ENCODE data around the gene CUEDC2. TPM values are rescaled to one million over a fixed set of nuclear protein-coding genes. Genes with fewer than 3 reads are reported as not detected.

CUEDC2 gene
- total RNA-seq, 1 donor from 2014 or later: 29.7 TPM

DNA sequence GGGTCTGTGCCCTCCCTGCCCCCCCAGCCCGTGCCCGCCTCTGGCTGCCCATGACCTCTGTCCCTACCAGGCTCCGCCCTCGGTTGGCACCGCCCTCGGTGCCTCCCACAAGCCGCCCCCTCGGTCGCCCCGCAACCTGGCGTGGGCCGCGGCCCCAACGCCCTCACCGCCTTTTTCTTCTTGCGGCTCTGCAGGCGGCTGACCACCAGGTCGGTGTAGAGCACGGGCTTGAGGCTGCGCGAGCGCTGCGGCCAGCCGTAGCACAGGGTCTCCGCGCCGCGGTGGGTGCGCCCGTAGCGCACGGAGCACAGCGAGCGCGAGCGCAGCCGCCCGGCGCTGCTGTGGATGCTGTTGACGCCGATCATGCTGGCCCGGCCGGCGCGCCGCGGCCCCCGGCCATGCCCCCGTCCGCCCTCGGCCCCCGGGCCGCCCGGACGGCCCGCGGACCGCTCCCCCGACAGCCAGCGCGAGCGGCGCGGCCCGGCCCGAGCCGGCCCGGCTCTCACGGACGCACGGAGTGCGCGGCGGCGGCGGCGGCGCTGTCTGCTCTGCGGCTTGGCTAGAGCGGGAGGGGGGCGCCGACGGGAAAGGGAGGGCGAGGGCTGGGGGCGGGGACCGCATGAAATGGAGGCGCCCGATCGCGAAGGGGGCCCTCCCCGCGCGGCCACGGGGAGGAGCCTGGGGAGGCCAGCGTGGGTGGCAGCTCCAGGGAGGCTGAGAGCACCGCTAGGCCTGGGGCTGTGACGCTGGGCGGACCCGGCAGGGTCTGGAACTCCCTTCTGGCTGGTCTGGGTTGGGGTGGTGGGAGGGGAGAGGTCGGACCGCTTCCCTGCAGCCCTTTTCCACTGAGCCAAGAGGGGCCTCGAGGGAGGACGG lies 23.4 kb downstream of the CUEDC2 start:
- H3K27me3 ChIP-seq (ENCODE audit: control insufficient read depth, insufficient read depth, low read length): peaks cover 37% of the 10 kb centered on the region
- H3K36me3 ChIP-seq (ENCODE audit: control insufficient read depth, insufficient read depth, low read length): no peaks in the 10 kb centered on the region
- TF ChIP-seq, protein P1, sequence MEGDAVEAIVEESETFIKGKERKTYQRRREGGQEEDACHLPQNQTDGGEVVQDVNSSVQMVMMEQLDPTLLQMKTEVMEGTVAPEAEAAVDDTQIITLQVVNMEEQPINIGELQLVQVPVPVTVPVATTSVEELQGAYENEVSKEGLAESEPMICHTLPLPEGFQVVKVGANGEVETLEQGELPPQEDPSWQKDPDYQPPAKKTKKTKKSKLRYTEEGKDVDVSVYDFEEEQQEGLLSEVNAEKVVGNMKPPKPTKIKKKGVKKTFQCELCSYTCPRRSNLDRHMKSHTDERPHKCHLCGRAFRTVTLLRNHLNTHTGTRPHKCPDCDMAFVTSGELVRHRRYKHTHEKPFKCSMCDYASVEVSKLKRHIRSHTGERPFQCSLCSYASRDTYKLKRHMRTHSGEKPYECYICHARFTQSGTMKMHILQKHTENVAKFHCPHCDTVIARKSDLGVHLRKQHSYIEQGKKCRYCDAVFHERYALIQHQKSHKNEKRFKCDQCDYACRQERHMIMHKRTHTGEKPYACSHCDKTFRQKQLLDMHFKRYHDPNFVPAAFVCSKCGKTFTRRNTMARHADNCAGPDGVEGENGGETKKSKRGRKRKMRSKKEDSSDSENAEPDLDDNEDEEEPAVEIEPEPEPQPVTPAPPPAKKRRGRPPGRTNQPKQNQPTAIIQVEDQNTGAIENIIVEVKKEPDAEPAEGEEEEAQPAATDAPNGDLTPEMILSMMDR (IDR thresholded peaks at IDR 0.05; ENCODE audit: insufficient read depth, low read length, severe bottlenecking): no peak
- FAIRE-seq (no peak), DNase-seq (ENCODE audit: low read depth) (no peak)
- H3K4me3 ChIP-seq (ENCODE audit: low read depth, low read length): peak overlapping the region; percentile 24

DNA sequence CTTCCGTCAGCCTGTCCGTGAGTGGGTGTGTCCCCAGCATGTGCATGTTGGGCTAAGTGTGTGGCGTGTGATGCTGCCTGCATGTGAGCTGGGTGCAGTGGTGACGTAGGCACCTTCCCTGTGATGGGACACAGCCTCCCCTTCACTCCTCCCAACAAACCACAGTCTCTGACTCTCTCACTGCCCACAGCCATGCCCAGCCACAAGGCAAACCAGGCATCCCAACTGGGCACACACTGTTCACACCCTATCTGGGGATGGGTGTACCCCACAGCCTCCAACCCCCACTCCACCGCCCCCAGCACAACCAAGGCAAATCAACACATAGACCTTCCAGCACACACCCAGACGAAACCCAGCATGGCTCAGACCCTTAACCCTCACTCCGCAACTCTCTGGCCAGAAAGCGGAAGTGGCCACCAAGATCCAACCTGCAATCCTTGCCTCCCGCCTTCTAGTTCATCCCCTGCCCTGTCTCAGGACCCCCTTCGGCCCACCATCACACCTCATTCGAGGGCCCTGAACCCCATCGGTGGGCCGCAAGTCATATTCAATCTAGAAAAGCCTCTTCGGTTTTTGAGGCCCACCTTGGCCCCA lies 24.1 kb downstream of the CUEDC2 start:
- TF ChIP-seq, protein P1 (IDR thresholded peaks at IDR 0.05; ENCODE audit: insufficient read depth, low read length, severe bottlenecking): no peak
- DNase-seq (ENCODE audit: low read depth) (no peak), FAIRE-seq (no peak)
- H3K36me3 ChIP-seq (ENCODE audit: control insufficient read depth, insufficient read depth, low read length): no peaks in the 10 kb centered on the region
- no peak overlapping the region for H3K4me3 ChIP-seq (ENCODE audit: low read depth, low read length)
- H3K27me3 ChIP-seq (ENCODE audit: control insufficient read depth, insufficient read depth, low read length): peaks cover 37% of the 10 kb centered on the region

DNA sequence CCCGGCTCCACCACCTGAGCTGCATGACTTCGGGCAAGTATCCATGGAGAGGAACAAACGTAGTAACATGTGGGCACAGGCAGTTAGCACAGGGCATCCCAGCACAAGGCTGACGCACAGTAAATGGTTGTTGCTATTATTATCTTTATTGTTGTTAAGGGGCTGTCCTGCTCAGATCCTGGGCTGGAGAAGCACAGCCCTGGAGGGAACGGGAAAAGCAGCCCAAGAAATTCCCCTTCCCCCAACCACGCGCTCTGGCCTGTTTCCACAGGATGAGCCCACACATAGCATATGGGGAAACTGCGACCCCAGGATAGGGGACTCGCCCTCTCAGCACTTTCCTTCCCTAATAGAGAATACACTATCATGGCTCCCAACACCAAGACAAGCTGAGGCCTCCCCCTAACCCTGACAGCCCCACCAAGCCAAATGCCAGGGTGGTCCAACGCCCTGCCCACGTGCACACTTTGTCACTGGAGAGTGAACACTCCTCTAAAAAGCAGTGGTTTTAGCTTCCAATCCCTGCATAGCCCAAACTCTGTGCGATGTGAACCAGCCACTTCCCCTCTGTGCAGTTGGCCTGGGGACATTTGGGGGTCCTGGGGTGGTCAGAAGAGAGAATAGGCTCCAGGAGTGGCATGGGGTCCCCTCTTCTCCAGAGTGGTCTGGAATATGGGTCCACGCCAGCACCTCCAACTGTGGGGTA lies 24.8 kb downstream of the CUEDC2 start:
- Histone ChIP-seq H3K4me3 (ENCODE audit: low read depth, low read length) (no peak overlapping the region), H3K27me3 (ENCODE audit: control insufficient read depth, insufficient read depth, low read length) (peaks cover 37% of the 10 kb centered on the region), H3K36me3 (ENCODE audit: control insufficient read depth, insufficient read depth, low read length) (peaks cover under 1% of the 10 kb centered on the region)
- FAIRE-seq (no peak), DNase-seq (ENCODE audit: low read depth) (no peak)
- TF ChIP-seq, protein P1 (IDR thresholded peaks at IDR 0.05; ENCODE audit: insufficient read depth, low read length, severe bottlenecking): no peak

DNA sequence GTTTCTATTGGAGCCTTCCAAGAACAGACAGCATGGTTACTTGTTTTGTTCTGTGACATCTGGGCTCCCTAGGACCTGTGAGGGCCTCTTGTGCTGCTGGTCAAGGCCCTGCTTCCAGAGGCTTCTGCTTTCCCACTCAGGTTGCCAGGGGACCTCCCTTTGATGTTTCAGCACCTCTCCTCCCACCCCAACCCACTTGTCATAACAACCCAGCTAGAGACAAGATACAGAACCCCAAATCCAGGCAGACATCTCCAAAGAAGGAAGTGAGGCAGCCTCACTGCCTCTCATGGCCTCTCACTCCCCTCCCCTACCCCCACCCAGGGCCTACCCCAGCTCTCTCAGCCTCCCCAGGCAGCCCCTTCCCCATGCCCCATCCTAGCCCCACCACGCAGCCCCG lies 25.6 kb downstream of the CUEDC2 start:
- TF ChIP-seq, protein P1 (IDR thresholded peaks at IDR 0.05; ENCODE audit: insufficient read depth, low read length, severe bottlenecking): no peak
- Histone ChIP-seq H3K36me3 (ENCODE audit: control insufficient read depth, insufficient read depth, low read length) (peaks cover 6% of the 10 kb centered on the region), H3K4me3 (ENCODE audit: low read depth, low read length) (no peak overlapping the region), H3K27me3 (ENCODE audit: control insufficient read depth, insufficient read depth, low read length) (peaks cover 33% of the 10 kb centered on the region)
- DNase-seq (ENCODE audit: low read depth) (no peak), FAIRE-seq (no peak)

DNA sequence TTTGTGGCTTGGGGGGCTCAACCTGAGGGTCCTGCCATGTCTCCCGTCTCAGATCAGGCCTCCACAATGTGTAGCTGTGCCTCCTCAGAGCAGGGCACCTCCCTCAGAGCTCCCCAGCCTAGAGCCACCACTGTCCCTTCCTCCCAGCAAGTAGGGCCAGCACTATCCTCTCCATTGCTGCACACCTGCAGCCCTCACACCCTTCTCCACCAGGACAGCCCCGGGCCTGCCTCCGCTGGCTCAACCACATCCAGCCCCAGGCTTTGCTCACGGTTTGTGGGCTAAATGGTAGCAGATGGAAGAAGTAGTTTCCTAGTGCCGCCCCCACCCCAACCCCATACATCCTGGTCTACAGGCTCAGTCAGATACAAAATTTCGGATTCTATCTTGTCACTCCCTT lies 26.7 kb downstream of the CUEDC2 start:
- no peak for DNase-seq (ENCODE audit: low read depth)
- Histone ChIP-seq H3K36me3 (ENCODE audit: control insufficient read depth, insufficient read depth, low read length) (peaks cover 17% of the 10 kb centered on the region), H3K4me3 (ENCODE audit: low read depth, low read length) (no peak overlapping the region), H3K27me3 (ENCODE audit: control insufficient read depth, insufficient read depth, low read length) (peaks cover 22% of the 10 kb centered on the region)
- FAIRE-seq: no peak
- TF ChIP-seq, protein P1 (IDR thresholded peaks at IDR 0.05; ENCODE audit: insufficient read depth, low read length, severe bottlenecking): no peak

All from bronchial epithelial cell (primary cell).